ENCODE measurements around the gene GAS7.

- TF ChIP-seq CTCF (IDR thresholded peaks at IDR 0.05; ENCODE audit: insufficient read depth, low read depth, low read length): no peak
- TF ChIP-seq EZH2 (IDR thresholded peaks at IDR 0.05; ENCODE audit: insufficient read depth, low read length): no peak
Measured at GRCh38 chr17:9918804-9919352, 279.5 kb downstream of the GAS7 start.
